Astrocyte (in vitro differentiated cells and primary cell): Measurements from ENCODE around the gene ABCD4.

ENCODE experiments used
- CTCF ChIP-seq: IDR thresholded peaks from 2 replicates; pipeline ENCODE4 v1.5.1; 2011; ENCODE audit warnings: low read depth, mild to moderate bottlenecking, inconsistent platforms, low read length, moderate library complexity; ENCODE audit not compliant: insufficient read depth
- EZH2 ChIP-seq: IDR thresholded peaks from 2 replicates; pipeline ENCODE4 v1.6.1; 2012; ENCODE audit warnings: mild to moderate bottlenecking, low read length, inconsistent platforms; ENCODE audit not compliant: insufficient read depth

GRCh38 chr14:74261288-74261687, 41.4 kb downstream of the ABCD4 start:
- TF ChIP-seq CTCF, result no peak
- no peak for TF ChIP-seq EZH2
